Stimulated activated CD8-positive, alpha-beta memory T cell treated with anti-CD3 and anti-CD28 coated beads, Interleukin-4, amount 100 ng/mL, for 4 hours (primary cell): Measurements from ENCODE around the gene ITPK1.
A peak's percentile ranks its signal among the peaks of the same experiment; 100 is the strongest.
"Not testable (repeated sequence)": the region's sequence is repeated elsewhere in the genome, so short reads cannot be mapped to it uniquely, and the experiment has no call there.

Experiments
- DNase-seq, 2 donors: peaks; one replicate each; pipeline ENCODE4 v3.0.0-alpha.2; 2020; ENCODE audit warnings: low read depth in 2 of 2, low spot score in 1 of 2

ITPK1 gene

GRCh38 chr14:93131257-93131820 lies 15.6 kb upstream of the ITPK1 start:
- DNase-seq = not testable (repeated sequence)

- no peak for DNase-seq
Observed at GRCh38 chr14:93128725-93129459, 13.2 kb upstream of the ITPK1 start.

DNA sequence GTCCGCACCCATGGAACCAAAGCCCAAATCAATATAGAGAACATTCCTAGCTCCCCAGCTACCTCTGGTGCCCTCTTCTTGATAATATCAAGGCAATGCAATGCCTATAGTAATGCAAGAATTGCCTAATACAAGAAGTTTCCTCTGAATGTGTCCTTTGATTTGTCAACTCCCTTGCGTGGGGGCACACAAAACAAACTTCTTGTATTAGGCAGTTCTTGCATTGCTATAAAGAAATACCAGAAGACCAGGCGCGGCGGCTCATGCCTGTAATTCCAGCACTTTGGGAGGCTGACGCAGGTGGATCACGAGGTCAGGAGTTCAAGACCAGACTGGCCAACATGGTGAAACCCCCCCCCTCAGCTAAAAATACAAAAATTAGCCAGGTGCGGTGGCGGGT lies 10.4 kb upstream of the ITPK1 start:
- no peak for DNase-seq

DNA sequence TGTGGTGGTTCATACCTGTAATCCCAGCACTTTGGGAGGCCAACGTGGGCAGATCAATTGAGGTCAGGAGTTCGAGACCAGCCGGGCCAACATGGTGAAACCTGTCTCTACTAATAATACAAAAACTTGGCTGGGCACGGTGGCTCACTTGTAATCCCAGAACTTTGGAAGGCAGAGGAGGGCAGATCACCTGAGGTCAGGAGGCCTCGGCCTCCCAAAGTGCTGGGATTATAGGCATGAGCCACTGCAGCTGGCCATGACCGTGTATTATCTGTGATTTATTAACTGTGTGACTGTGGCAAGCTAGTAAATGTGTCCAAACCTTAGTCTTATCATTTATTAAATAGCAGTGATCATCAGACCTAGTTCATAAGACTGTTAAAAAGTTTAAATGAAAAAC lies 7.1 kb upstream of the ITPK1 start:
- DNase-seq = no peak

- no peak for DNase-seq
Observed at GRCh38 chr14:93121030-93121834, 5.5 kb upstream of the ITPK1 start.

- no peak for DNase-seq
Observed at GRCh38 chr14:93120517-93120916, 4.8 kb upstream of the ITPK1 start.

GRCh38 chr14:93116676-93117200 lies 1.0 kb upstream of the ITPK1 start:
- DNase-seq = no peak

- peak; percentile 50 to 79 for DNase-seq
Observed at GRCh38 chr14:93115069-93115820, 480 bp downstream of the ITPK1 start.

GRCh38 chr14:93114713-93115068 lies 1.0 kb downstream of the ITPK1 start:
- no peak for DNase-seq

- DNase-seq = no peak
Observed at GRCh38 chr14:93114068-93114710, 1.5 kb downstream of the ITPK1 start.

- DNase-seq = no peak
Observed at GRCh38 chr14:93113678-93114067, 2.1 kb downstream of the ITPK1 start.

DNA sequence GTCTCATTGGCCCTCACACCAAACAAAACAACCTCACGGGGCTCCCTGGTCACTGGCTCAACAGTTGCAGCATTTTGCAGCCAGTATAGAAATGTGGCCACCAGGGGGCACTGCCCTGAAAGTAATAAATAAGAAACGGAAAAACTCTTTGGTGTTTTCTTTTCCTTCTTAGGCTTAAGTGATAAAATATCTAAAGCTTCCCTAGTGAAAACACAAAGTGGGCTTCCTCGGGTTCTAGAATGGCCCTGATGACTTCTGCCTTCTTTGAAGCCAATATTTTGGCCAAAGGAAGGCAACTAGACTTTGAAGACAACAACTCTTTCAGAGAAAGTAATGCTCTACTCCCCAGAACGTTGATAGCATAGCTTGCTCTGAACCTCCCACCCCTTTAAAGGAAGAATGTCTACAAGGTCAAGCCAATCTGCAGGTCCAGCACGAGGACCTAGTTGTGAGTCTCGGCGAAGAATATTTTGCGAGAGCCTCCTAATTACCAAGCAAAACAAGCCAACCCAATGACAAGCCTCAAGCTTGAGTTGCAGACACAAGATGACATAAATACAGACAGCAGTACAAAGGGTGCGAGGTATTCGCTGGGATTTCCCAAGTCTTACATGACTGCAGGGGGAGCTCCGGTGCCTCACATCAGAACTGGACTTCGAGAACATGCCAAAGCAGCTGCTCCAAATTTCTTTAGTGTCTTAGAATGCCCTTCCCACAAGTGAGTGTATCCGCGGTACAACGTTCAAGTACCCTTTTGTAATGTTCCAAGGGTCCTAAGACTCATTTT lies 2.6 kb downstream of the ITPK1 start:
- peak; percentile 54 to 62 for DNase-seq

DNA sequence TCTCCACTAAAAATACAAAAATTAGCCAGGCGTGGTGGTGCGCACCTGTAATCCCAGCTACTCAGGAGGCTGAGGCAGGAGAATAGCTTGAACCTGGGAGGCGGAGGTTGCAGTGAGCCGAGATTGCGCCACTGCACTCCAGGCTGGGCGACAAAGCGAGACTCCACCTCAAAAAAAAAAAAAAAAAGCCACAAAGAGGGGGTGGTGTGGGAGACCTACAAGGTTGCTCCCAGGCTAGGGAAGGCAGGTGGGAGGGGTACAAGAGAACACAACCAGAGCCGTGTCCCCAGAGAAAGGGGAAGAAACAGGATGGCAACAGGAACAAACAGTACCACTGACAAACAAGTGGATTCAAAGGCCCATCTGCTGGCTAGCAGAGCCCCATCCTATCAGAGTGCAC lies 4.2 kb downstream of the ITPK1 start:
- not testable (repeated sequence) for DNase-seq

DNA sequence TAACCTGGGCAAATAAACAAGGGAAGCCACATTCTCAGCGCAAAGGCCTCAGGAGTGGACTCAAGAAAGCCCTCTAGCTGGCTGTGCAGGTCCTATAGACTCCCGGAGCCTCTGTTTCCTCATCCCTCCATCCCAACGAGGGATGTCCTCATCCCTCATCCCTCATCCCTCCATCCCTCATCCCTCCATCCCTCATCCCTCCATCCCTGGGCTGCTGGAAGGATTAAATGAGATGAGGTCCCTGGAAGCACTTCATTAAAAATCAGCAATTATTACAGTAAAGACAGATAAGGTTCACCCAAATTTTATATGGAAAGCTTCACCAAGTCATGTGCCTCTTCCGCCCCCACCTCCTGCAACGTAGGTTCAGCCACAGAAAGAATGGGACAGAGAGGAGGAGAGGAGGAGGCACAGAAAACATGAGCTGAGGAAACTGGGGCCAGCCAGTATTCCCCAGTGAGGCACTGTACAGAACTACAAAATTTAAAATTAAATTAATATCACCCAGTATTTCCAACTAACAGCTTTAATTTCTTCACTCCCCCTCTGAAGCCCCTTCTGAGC lies 4.8 kb downstream of the ITPK1 start:
- no peak for DNase-seq

GRCh38 chr14:93109572-93110481 lies 5.9 kb downstream of the ITPK1 start:
- DNase-seq = no peak

DNA sequence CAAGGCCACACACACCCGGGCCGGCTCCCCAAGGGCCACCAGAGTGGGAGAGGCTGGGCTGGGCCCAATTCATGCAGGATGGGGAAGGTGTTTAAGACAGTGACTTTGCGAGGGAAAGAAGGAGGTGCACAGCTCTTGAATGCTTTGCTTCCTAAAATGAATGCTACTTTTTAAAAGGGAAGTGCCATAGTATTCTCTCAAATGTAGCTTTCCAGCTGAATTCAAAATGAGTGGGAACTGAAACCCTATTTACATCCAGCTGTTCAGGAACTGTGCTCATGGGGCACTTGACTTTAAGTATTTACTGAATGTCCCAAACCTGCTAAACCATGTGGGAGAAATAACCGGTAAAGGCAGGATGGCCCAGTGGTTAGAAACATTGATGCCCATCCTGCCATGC lies 7.6 kb downstream of the ITPK1 start:
- DNase-seq = no peak

GRCh38 chr14:93107453-93107852 lies 8.3 kb downstream of the ITPK1 start:
- DNase-seq = no peak

DNA sequence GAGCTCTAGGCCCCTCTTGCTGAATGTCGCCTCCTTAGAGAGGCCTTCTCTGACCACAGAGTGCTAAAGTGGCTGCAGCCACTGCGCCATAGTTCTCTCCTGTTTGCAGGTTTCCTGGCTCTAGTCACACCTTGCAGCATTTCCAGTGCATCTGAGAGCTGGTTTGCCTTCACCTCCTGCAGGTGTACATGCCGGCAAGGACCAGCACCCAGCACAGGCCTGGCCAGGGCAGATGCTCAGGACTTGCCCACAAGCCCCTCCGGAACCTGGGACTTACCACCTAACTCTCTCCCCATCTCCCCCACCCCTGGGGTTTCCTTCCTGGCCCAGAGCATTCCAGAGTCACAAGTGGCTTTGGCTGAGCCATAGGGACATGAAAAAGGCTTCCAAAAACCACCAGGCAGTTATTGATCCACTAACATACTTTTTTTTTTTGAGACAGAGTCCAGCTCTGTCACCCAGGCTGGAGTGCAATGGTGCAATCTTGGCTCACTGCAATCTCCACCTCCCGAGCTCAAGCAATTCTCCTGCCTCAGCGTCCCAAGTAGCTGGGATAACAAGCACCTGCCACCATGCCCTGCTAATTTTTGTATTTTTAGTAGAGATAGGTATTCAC lies 9.1 kb downstream of the ITPK1 start:
- DNase-seq = no peak
